PFSK-1 (cell line): Measurements from ENCODE around the gene UVRAG.

Experiments
- FOXP2 ChIP-seq: optimal IDR thresholded peaks from 2 replicates; pipeline ENCODE3; 2011; ENCODE audit warnings: borderline replicate concordance, control low read depth, inconsistent platforms; ENCODE audit not compliant: insufficient read depth; ENCODE audit errors: extremely low read length, extremely low read depth
- POLR2AphosphoS5 ChIP-seq: IDR thresholded peaks from 2 replicates; pipeline ENCODE4 v1.6.1; 2012; ENCODE audit warnings: low read depth, mild to moderate bottlenecking, control low read depth, low read length, moderate library complexity
- REST ChIP-seq, 2 experiments: IDR thresholded peaks; 2 replicates each; pipeline versions ENCODE4 v1.6.1 to v1.8.0; 2011 to 2012; ENCODE audit warnings: low read depth in 2 of 2, low read length in 2 of 2, control low read depth in 1 of 2, inconsistent platforms in 1 of 2, mild to moderate bottlenecking in 1 of 2, moderate library complexity in 1 of 2; ENCODE audit not compliant: insufficient read depth in 1 of 2
- SIN3A ChIP-seq: IDR thresholded peaks from 2 replicates; pipeline ENCODE4 v1.6.1; 2012; ENCODE audit warnings: mild to moderate bottlenecking, low read length, moderate library complexity, borderline replicate concordance; ENCODE audit not compliant: insufficient read depth
- TAF1 ChIP-seq: IDR thresholded peaks from 2 replicates; pipeline ENCODE4 v1.6.1; 2012; ENCODE audit warnings: low read length, control low read depth, borderline replicate concordance; ENCODE audit not compliant: insufficient read depth

Gene UVRAG

DNA sequence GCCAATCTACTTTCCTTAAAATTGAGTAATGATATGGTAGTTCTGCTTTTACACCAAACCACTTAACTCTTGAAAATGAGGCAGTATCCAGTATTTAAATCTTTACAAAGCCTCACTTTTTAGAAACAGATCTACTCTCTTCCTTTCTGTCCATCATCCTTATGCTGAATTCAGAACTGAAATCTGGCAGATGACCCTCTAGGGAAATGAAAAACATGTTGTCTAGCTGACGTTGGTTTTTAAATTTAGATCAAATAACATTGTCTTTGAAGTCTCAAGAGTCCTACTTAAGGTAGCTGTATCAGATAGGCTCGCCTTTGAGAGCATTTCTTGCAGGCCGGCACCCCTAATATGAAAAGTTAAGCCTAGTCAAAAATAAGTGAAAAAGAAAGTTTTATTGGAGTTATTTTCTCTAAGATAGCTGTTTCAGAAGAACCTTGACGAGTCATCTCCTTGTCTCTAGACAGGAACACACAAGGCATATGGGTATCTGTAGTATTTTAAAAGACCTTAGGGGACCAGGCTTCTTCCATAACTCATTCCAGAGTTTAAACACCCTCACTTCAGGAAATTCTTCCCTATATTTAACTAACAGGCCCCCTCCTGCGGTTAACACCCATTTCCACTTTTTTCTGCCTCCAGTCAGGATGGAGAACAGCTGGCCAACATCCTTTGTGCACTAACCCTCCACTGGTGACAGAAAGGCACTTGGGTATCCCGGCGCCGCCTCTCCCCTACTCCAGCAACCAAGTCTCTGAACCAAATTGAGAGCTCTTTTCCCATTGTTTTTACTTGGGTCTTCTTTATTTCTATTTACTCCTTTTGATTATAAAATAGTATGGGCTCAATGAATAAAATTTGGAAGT is 310.1 kb downstream of the UVRAG start:
- TF ChIP-seq FOXP2: no peak
- TF ChIP-seq SIN3A: no peak
- no peak for TF ChIP-seq REST (IDR thresholded peaks at IDR 0.05; ENCODE audit: insufficient read depth in 1 of 2, low read depth in 2 of 2, low read length in 2 of 2)
- TF ChIP-seq TAF1: no peak

DNA sequence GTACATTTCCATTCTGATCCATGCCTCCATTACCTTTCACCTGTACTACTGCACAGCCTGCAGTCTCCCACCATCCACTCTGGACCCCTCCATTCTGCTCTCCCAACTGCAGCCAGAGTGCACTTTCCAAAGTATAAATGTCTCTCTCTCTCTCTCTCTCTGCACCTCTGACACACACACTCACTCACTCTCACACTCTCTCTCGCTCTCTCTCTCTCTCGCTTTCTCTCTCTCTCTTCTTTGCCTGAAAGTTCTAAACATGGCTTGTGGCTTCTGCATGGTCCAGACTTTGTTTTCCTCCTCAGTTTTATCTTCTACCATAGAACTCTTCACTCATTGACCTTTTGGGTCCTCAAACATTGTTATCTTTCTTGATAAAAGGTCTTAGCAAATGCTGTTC is 314.7 kb downstream of the UVRAG start:
- TF ChIP-seq POLR2AphosphoS5: no peak
- no peak for TF ChIP-seq REST (IDR thresholded peaks at IDR 0.05; ENCODE audit: insufficient read depth in 1 of 2, low read depth in 2 of 2, low read length in 2 of 2)
- TF ChIP-seq TAF1: no peak
- TF ChIP-seq FOXP2: no peak
- TF ChIP-seq SIN3A: no peak

DNA sequence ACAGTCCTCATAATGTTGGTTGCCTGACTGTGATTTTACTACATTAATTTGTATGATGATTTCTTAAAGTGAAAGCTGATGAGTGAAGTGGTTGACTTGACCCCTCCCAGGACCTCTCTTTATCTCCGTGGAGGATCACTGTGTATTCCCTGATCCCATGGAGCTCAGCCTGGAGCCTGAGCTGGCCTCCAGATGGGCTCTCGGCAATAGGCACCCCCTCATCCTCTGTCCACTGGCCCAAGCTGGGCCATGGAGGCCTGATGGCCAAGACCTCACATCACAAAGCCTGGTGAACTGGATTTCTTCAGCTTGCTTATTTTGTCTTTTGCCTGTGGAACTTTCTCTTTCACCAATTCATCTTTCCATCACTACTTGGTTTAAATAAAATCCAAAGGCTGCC is 316.1 kb downstream of the UVRAG start:
- TF ChIP-seq TAF1 (no peak), REST (IDR thresholded peaks at IDR 0.05; ENCODE audit: insufficient read depth in 1 of 2, low read depth in 2 of 2, low read length in 2 of 2) (no peak), FOXP2 (no peak), SIN3A (no peak), POLR2AphosphoS5 (no peak)

- TF ChIP-seq SIN3A (no peak), TAF1 (no peak), REST (IDR thresholded peaks at IDR 0.05; ENCODE audit: insufficient read depth in 1 of 2, low read depth in 2 of 2, low read length in 2 of 2) (no peak), FOXP2 (no peak), POLR2AphosphoS5 (no peak)
These were observed 316.9 kb downstream of the UVRAG start for GRCh38 chr11:76131671-76132631.
